IPS-18a (cell line): ENCODE results near the gene CHERP.
A peak's percentile ranks its signal among the peaks of the same experiment; 100 is the strongest.
"Not testable (repeated sequence)": the region's sequence is repeated elsewhere in the genome, so short reads cannot be mapped to it uniquely, and the experiment has no call there.

Source experiments
- H3K27ac ChIP-seq: one replicate; pipeline ENCODE4 v1.5.1; 2013; ENCODE audit warnings: low read length
- H3K27me3 ChIP-seq: one replicate; pipeline ENCODE4 v1.6.1; 2013; ENCODE audit warnings: mild to moderate bottlenecking, low read length; ENCODE audit not compliant: control insufficient read depth, insufficient read depth
- H3K36me3 ChIP-seq: one replicate; pipeline ENCODE4 v1.6.1; 2013; ENCODE audit warnings: low read depth, low read length; ENCODE audit not compliant: control insufficient read depth
- H3K4me1 ChIP-seq: one replicate; pipeline ENCODE4 v1.6.1; 2013; ENCODE audit warnings: low read depth, low read length; ENCODE audit not compliant: control insufficient read depth
- H3K4me3 ChIP-seq: one replicate; pipeline ENCODE4 v1.5.1; 2013; ENCODE audit warnings: low read length
- H3K9ac ChIP-seq: one replicate; pipeline ENCODE4 v1.6.1; 2013; ENCODE audit warnings: mild to moderate bottlenecking, low read length, moderate library complexity
- H3K9me3 ChIP-seq: one replicate; pipeline ENCODE4 v1.6.1; 2013; ENCODE audit warnings: low read depth, low read length; ENCODE audit not compliant: control insufficient read depth

Gene CHERP

DNA sequence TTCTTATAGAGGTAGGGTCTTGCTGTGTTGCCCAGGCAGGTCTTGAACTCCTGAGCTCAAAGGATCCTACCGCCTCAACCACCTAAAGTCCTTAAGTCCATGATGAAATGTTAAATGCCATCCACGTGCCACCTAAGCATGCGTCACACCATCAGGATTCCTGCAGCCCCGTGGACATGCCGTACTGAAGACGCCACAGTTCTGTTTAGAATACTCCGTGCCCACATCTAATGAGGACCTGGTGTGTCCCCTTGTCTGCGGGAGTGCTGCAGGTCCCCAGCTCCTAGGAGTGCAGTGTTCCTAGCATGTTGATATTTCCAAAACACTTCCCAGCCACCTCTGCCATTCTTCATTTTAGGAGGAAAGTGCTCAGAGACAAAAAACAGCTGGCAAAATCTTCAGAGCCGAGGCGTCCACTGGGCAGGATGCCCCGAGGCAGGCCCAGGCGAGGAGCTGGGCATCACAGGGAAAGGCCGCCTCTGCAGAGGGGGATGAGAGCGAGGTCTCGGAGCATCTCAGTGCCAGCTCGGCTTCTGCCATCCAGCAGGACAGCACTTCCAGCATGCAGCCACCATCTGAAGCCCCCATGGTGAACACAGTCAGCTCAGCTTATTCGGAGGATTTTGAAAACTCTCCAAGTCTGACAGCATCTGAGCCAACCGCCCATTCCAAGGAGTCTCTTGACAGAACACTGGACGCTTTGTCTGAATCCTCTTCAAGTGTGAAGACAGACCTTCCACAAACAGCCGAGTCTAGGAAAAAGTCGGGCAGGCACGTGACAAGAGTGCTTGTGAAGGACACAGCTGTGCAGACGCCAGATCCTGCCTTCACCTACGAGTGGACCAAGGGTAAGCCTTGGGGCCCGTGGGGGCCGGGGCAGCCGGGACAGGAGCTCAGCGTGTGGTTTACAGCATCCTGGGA is 32.8 kb downstream of the CHERP start:
- no peaks in the 10 kb centered on the region for H3K27me3 ChIP-seq
- H3K36me3 ChIP-seq = peaks cover 3% of the 10 kb centered on the region
- H3K27ac ChIP-seq = no peak overlapping the region
- no peaks in the 10 kb centered on the region for H3K4me1 ChIP-seq
- H3K9me3 ChIP-seq = no peaks in the 10 kb centered on the region
- H3K9ac ChIP-seq = no peak overlapping the region
- H3K4me3 ChIP-seq = no peak overlapping the region

DNA sequence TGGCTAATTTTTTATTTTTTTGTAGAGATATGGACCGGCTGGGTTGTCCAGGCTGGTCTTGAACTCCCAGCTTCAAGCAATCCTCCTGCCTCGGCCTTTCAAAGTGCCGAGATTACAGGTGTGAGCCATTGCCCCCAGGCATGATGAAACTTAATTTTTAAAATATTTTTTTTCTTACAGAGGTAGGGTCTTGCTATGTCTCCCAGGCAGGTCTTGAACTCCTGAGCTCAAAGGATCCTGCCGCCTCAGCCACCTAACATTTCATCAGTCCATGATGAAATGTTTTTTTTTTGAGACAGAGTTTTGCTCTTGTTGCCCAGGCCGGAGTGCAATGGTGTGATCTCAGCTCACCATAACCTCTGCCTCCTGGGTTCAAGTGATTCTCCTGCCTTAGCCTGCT is 33.7 kb downstream of the CHERP start:
- H3K36me3 ChIP-seq = peaks cover 8% of the 10 kb centered on the region
- no peaks in the 10 kb centered on the region for H3K4me1 ChIP-seq
- H3K9ac ChIP-seq = no peak overlapping the region
- no peaks in the 10 kb centered on the region for H3K27me3 ChIP-seq
- H3K4me3 ChIP-seq = no peak overlapping the region
- no peak overlapping the region for H3K27ac ChIP-seq
- H3K9me3 ChIP-seq = no peaks in the 10 kb centered on the region

DNA sequence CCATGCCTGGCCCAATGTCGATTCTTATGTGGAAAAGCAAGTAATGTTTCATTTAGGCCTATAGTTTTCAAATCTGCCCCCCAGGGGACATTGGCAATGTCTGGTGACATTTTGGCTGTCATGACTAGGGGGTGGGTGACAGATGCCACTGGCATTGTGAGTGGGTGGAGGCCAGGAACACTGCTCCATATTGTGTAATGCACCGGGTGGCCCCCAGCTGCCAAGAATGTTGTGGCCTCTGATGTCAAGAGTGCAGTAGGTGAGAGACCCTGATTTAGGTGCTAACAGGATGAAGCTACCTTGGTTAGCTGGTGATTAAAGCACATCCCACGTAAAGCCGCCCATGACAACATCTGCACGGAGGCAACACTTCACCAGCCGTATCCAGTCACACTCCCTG is 35.3 kb downstream of the CHERP start:
- no peaks in the 10 kb centered on the region for H3K9me3 ChIP-seq

DNA sequence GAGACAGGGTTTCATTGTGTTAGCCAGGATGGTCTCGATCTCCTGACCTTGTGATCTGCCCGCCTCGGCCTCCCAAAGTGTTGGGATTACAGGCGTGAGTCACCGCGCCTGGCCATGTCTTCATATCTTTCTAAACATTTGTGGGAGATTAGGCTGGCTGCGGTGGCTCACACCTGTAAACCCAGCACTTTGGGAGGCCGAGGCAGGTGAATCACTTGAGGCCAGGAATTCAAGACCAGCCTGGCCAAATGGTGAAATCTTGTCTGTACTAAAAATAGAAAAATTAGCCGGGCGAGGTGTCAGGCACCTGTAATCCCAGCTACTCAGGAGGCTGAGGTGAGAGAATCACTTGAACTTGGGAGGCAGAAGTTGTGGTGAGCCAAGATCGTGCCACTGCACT is 36.1 kb downstream of the CHERP start:
- not testable (repeated sequence) for H3K4me1 ChIP-seq, H3K4me3 ChIP-seq, H3K36me3 ChIP-seq, H3K27me3 ChIP-seq, H3K9me3 ChIP-seq, H3K27ac ChIP-seq, H3K9ac ChIP-seq

More for the DNA sequence above, 35.3 kb downstream of the CHERP start:
- H3K9ac ChIP-seq = no peak overlapping the region
- H3K27me3 ChIP-seq = no peaks in the 10 kb centered on the region
- H3K36me3 ChIP-seq = peaks cover 5% of the 10 kb centered on the region
- H3K4me1 ChIP-seq = no peaks in the 10 kb centered on the region
- H3K4me3 ChIP-seq = no peak overlapping the region
- H3K27ac ChIP-seq = no peak overlapping the region

DNA sequence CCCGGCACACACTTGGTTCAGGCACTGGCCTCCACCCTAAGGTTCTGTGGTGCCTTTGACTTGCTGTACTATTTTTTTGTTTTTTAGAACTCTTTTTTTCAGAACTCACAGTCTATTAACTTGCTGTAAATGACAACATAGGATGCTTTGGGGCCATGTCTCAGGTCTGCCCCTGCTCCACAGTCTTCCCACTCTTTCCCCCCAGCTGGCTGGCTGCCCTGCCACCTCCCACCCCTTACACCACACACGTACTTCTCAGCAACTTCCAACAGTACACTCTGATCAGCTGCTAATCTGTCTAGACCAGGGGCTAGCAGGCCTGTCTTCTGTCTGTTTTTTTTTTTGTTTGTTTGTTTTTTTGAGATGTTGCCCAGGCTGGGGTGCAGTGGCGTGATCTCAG is 38.0 kb downstream of the CHERP start:
- Histone ChIP-seq H3K9ac (no peak overlapping the region), H3K4me3 (no peak overlapping the region), H3K36me3 (peaks cover 5% of the 10 kb centered on the region), H3K27me3 (no peaks in the 10 kb centered on the region), H3K4me1 (no peaks in the 10 kb centered on the region), H3K9me3 (no peaks in the 10 kb centered on the region), H3K27ac (no peak overlapping the region)

DNA sequence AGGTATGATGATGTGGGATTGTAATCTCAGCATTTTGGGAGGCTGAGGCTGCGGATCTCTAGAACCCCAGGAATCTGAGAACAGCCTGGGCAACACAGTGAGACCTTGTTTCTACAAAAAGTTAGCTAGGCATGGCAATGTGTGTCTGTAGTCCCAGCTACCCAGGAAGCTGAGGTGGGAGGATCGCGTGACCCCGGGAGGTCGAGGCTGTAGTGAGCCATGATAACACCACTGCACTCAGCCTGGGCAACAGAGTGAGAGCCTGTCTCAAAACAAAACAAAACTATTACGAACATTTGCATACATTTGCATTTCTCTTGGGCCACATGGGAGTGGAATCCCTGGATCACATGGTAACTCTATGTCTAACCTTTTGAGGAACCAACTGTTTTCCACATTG is 44.4 kb downstream of the CHERP start:
- Histone ChIP-seq H3K4me3 (no peak overlapping the region), H3K36me3 (no peaks in the 10 kb centered on the region), H3K27me3 (no peaks in the 10 kb centered on the region), H3K4me1 (no peaks in the 10 kb centered on the region), H3K9me3 (no peaks in the 10 kb centered on the region), H3K9ac (no peak overlapping the region), H3K27ac (no peak overlapping the region)

DNA sequence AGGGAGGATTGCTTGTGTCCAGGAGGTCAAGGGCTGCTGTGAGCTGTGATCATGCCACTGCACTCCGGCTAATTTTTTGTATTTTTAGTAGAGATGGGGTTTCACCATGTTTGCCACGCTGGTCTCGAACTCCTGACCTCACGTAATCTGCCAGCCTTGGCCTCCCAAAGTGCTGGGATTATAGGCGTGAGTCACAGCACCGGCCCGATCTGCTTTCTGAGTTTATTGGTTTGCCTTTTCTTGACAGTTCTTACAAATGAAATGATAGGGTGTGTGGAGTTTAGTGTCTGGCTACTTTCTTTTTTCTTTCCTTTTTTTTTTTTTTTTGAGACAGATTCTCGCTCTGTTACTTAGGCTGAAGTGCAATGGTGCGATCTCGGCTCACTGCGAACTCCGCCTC is 45.2 kb downstream of the CHERP start:
- Histone ChIP-seq H3K27me3 (no peaks in the 10 kb centered on the region), H3K9ac (peak overlapping the region; percentile 54), H3K27ac (no peak overlapping the region), H3K4me1 (no peaks in the 10 kb centered on the region), H3K9me3 (no peaks in the 10 kb centered on the region), H3K36me3 (no peaks in the 10 kb centered on the region), H3K4me3 (peak overlapping the region; percentile 62)

DNA sequence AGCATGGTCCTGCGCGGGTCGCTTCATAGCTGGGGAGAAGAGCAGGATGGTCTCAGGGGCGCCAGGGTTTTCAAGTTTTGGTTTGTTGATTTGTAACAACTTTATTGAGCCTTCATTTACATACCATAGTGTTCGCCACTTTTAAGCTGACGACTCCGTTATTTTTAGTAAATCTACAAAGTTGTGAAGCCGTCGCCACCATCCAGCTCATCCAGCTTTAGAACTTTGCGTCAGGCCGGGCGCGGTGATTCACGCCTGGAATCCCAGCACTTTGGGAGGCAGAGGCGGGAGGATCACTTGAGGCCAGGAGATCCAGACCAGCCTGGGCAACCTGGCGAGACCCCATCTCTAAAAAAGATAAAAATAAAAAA is 45.6 kb downstream of the CHERP start:
- H3K9me3 ChIP-seq = no peaks in the 10 kb centered on the region
- peak overlapping the region; percentile 54 for H3K9ac ChIP-seq
- H3K27ac ChIP-seq = no peak overlapping the region

DNA sequence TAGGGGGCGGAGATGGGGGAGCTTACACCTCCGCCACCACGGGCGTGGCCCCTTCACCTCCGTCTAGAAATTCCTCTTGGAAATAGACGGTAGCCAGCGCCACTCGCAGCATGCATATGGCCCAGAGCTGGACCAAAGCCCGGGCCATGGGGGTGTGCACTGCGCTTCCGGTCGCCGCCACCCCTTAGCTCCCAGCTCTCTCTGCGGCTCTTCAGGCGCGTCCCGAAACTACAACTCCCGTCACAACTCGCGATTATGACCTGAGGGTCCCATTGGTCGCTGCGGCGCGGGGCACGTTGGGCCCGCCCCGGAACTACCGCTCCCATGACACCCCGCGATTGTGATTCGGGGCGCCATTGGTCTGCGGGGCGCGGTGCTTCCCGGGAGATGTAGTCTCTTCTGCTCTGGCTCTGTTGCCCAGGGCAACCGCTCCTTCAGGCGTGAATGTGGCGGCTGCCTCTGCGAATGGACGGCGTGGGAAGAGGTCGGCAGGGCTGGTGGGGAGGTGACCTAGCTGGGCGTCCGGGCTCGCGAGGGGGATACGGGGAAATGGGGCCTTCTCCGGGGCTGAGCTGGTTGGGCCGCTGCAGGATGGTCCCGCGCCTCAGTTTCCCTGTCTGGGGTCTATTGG is 46.1 kb downstream of the CHERP start, which contains the start of the genes C19orf44 and CALR3:
Gene C19orf44, plus strand, starts transcription at position 413 of the 631 bp plus-strand sequence. CDS start 4,399 bp downstream, outside the sequence.
Gene CALR3, minus strand, starts transcription at position 186 of the 631 bp plus-strand sequence. Its CDS starts 38 bp downstream, at position 148.
- Histone ChIP-seq H3K9ac (peak within 1 kb of the TSS; percentile 82), H3K27me3 (no peaks in the 10 kb centered on the region), H3K4me3 (peak within 1 kb of the TSS; percentile 88), H3K9me3 (no peaks in the 10 kb centered on the region), H3K36me3 (no peaks in the 10 kb centered on the region), H3K27ac (peak within 1 kb of the TSS; percentile 75), H3K4me1 (no peaks in the 10 kb centered on the region)

More for the DNA sequence above, 45.6 kb downstream of the CHERP start:
- H3K4me3 ChIP-seq = peak overlapping the region; percentile 62
- no peaks in the 10 kb centered on the region for H3K36me3 ChIP-seq
- no peaks in the 10 kb centered on the region for H3K4me1 ChIP-seq
- no peaks in the 10 kb centered on the region for H3K27me3 ChIP-seq

DNA sequence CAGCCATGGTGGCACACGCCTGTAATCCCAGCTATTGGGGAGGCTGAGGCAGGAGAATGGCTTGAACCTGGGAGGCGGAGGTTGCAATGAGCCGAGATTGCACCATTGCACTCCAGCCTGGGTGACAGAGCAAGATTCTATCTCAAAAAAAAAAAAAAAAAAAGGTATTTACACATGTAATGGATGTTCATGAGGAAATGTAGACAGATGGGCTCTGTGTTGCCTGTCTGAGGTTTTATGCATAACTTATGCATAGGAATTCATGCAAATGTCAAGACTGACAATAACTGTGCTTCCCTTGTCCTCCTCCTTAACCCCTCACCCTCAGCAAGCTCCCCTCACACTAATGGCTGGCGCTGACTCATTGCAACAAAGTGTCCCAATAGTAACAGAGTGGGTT is 55.8 kb downstream of the CHERP start:
- not testable (repeated sequence) for H3K27me3 ChIP-seq, H3K27ac ChIP-seq, H3K9me3 ChIP-seq

DNA sequence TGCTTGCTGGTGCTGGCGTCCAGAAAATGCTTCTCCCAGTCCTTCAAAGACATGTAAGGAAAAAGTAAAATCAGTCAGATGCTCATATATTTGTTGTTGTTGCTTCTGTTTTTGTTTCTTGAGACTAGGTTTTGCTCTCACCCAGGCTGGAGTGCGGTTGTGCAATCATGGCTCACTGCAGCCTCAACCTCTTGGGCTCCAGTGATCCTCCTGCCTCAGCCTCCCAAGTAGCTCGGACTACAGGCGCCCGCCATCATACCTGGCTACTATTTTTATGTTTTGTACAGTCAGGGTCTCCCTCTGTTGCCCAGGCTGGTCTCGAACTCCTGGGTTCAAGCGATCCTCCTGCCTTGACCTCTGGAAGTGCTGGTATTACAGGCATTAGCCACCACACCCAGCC is 59.5 kb downstream of the CHERP start:
- H3K27ac ChIP-seq = no peak overlapping the region
- H3K4me1 ChIP-seq = no peaks in the 10 kb centered on the region
- no peak overlapping the region for H3K4me3 ChIP-seq
- no peaks in the 10 kb centered on the region for H3K27me3 ChIP-seq
- H3K9ac ChIP-seq = no peak overlapping the region
- H3K36me3 ChIP-seq = no peaks in the 10 kb centered on the region
- H3K9me3 ChIP-seq = no peaks in the 10 kb centered on the region

More for the DNA sequence above, 55.8 kb downstream of the CHERP start:
- H3K4me3 ChIP-seq, H3K9ac ChIP-seq, H3K4me1 ChIP-seq, H3K36me3 ChIP-seq: not testable (repeated sequence)
